ENCODE data around the gene ANO2.
A peak's percentile ranks its signal among the peaks of the same experiment; 100 is the strongest.
"Not testable (repeated sequence)": the region's sequence is repeated elsewhere in the genome, so short reads cannot be mapped to it uniquely, and the experiment has no call there.

ANO2 gene

GRCh38 chr12:5900076-5900475 lies 45.0 kb downstream of the ANO2 start:
- DNase-seq (ENCODE audit: insufficient read length, low spot score) (no peak), FAIRE-seq (no peak)

- FAIRE-seq = no peak
These were observed 45.4 kb downstream of the ANO2 start for GRCh38 chr12:5899675-5900074.

GRCh38 chr12:5898874-5899273 lies 46.2 kb downstream of the ANO2 start:
- no peak for DNase-seq (ENCODE audit: insufficient read length, low spot score)
- no peak for FAIRE-seq

More at GRCh38 chr12:5899675-5900074, 45.4 kb downstream of the ANO2 start:
- DNase-seq (ENCODE audit: insufficient read length, low spot score) = no peak

- no peak for FAIRE-seq
These were observed 55.5 kb downstream of the ANO2 start for GRCh38 chr12:5889381-5890047.

GRCh38 chr12:5888816-5889315 lies 56.2 kb downstream of the ANO2 start:
- DNase-seq (ENCODE audit: insufficient read length, low spot score) (no peak), FAIRE-seq (no peak)

More at GRCh38 chr12:5889381-5890047, 55.5 kb downstream of the ANO2 start:
- no peak for DNase-seq (ENCODE audit: insufficient read length, low spot score)

- not testable (repeated sequence) for DNase-seq (ENCODE audit: insufficient read length, low spot score); FAIRE-seq
These were observed 57.2 kb downstream of the ANO2 start for GRCh38 chr12:5887819-5888218.

- FAIRE-seq (no peak), DNase-seq (ENCODE audit: insufficient read length, low spot score) (no peak)
These were observed 60.2 kb downstream of the ANO2 start for GRCh38 chr12:5884866-5885265.

GRCh38 chr12:5884285-5884684 lies 60.8 kb downstream of the ANO2 start:
- DNase-seq (ENCODE audit: insufficient read length, low spot score) (no peak), FAIRE-seq (peak; percentile 16)

- DNase-seq (ENCODE audit: insufficient read length, low spot score) = no peak
- FAIRE-seq = no peak
These were observed 62.4 kb downstream of the ANO2 start for GRCh38 chr12:5882511-5883190.

GRCh38 chr12:5881666-5882065 lies 63.4 kb downstream of the ANO2 start:
- no peak for DNase-seq (ENCODE audit: insufficient read length, low spot score)
- no peak for FAIRE-seq

GRCh38 chr12:5881101-5881606 lies 63.9 kb downstream of the ANO2 start:
- no peak for DNase-seq (ENCODE audit: insufficient read length, low spot score)
- no peak for FAIRE-seq

GRCh38 chr12:5875851-5876250 lies 69.2 kb downstream of the ANO2 start:
- FAIRE-seq (no peak), DNase-seq (ENCODE audit: insufficient read length, low spot score) (no peak)

- DNase-seq (ENCODE audit: insufficient read length, low spot score) = no peak
- no peak for FAIRE-seq
These were observed 70.5 kb downstream of the ANO2 start for GRCh38 chr12:5874514-5874913.

- no peak for DNase-seq (ENCODE audit: insufficient read length, low spot score)
- no peak for FAIRE-seq
These were observed 71.7 kb downstream of the ANO2 start for GRCh38 chr12:5873281-5873919.

GRCh38 chr12:5872745-5873144 lies 72.3 kb downstream of the ANO2 start:
- FAIRE-seq (no peak), DNase-seq (ENCODE audit: insufficient read length, low spot score) (peak; percentile 32)

- no peak for FAIRE-seq
- no peak for DNase-seq (ENCODE audit: insufficient read length, low spot score)
These were observed 73.3 kb downstream of the ANO2 start for GRCh38 chr12:5871741-5872140.

GRCh38 chr12:5870183-5870582 lies 74.9 kb downstream of the ANO2 start:
- DNase-seq (ENCODE audit: insufficient read length, low spot score) (no peak), FAIRE-seq (no peak)

- DNase-seq (ENCODE audit: insufficient read length, low spot score) (no peak), FAIRE-seq (peak; percentile 13)
These were observed 76.3 kb downstream of the ANO2 start for GRCh38 chr12:5868625-5869295.

GRCh38 chr12:5865397-5865796 lies 79.7 kb downstream of the ANO2 start:
- DNase-seq (ENCODE audit: insufficient read length, low spot score) (no peak), FAIRE-seq (peak; percentile 97)

GRCh38 chr12:5864972-5865371 lies 80.1 kb downstream of the ANO2 start:
- FAIRE-seq (no peak), DNase-seq (ENCODE audit: insufficient read length, low spot score) (no peak)

- DNase-seq (ENCODE audit: insufficient read length, low spot score) = no peak
- no peak for FAIRE-seq
These were observed 80.8 kb downstream of the ANO2 start for GRCh38 chr12:5864301-5864700.
